Stimulated activated CD4-positive, alpha-beta T cell treated with anti-CD3 and anti-CD28 coated beads, Interleukin-4, amount 100 ng/mL, for 1 hour (primary cell): ENCODE data around the gene RBP3.

Source experiments
- DNase-seq: peaks from one replicate; pipeline ENCODE4 v3.0.0-alpha.2; 2020

RBP3 gene

DNA sequence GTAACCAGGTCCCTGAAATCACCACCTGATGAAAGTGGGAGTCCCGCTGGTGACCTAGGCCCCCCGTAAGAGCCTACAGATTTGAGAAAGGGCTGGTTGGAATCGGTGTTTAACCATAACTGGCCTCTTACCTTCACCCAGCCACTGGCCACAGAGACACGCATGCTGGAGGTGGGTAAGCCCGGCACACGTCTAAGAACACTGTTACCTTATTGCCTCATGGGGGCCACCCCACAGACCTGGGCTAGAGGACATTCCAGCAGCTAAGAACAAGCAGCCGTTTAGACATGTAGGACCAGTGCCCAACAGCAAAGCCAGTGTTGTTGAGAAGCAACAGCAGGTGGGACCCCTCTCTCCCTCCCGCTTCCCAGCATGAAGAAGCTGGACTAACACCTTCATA lies 28.4 kb upstream of the RBP3 start:
- DNase-seq, result no peak

- no peak for DNase-seq
Measured at GRCh38 chr10:47320812-47321211, 27.4 kb upstream of the RBP3 start.

DNA sequence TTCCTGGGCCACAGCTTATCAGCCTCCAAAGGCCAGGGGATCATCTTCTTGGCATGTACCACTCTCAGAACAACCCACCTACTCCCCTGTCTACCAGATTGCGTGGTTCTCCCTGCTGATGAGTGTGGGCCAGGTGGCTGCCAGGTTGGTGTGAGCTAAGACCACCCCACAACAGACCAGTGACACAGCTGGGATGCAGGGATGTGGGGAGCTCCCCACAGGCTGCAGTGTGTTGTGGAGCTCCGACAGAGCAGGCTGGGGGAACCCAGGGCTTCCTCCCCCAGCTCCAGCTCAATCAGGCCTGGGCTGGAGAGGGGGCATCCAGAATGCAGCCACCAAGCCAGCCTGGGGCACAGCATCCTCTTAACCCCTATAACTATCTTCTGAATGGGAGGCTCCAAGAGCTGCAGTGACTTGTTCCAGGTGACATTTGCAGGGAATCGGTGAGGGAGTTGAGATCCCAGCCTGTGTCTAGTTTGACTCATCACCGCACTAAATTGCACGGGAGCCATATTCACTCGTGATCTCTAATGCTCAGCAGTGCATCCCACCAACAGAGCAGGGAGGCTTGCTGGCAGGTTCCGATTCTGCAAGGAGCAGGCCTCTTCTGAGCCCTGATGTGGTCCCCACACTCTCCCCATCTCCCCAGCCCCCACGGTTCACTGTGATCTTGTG lies 26.5 kb upstream of the RBP3 start:
- no peak for DNase-seq

DNA sequence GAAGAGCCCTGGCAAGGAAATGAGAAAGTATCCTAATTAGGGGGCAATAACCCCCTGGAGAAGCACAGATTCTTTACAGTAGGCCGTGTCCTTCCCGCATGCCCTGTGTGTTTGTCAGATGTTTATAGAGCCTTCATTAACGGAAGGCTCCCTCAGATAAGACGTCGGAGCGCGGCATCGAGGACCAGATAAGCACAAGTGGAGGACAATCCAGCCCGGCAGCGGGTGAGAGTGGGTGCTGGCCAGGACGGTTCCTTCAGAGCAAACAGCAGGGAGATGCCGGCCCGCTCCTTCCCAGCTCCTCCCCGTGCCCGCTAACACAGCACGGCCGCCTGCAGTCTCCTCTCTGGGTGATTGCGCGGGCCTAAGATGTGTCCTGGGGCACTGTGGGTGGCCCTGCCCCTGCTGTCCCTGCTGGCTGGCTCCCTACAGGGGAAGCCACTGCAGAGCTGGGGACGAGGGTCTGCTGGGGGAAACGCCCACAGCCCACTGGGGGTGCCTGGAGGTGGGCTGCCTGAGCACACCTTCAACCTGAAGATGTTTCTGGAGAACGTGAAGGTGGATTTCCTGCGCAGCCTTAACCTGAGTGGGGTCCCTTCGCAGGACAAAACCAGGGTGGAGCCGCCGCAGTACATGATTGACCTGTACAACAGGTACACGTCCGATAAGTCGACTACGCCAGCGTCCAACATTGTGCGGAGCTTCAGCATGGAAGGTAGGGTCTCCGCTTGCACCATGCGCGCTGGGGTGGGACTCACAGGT lies 25.7 kb upstream of the RBP3 start, which contains the start of gene GDF2:
TSS of gene GDF2 (plus strand) at position 155 of the 762 bp plus-strand sequence. CDS start at position 370, 215 bp downstream.
- DNase-seq, result no peak

DNA sequence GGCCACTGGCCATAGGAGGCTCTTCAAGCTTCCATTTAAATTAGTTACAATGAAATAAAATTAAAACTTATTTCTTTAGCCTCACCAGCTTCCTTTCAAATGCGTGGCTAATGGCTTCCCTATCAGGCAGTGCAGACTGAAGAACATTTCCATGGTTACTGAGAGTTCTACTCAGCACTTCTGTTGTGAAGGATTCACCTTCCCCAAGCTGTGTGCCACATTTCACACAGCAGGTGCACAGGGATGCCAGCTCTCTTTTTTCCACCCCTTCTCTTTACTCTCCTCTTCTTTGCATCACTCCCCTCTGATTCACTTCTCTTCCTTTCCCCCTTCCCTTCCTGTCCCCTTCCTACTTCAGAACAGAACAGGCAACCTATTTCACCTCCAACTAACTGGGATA lies 25.1 kb upstream of the RBP3 start:
- no peak for DNase-seq

GRCh38 chr10:47323636-47324296 lies 24.4 kb upstream of the RBP3 start:
- no peak for DNase-seq

GRCh38 chr10:47325303-47326291 lies 22.6 kb upstream of the RBP3 start:
- no peak for DNase-seq

DNA sequence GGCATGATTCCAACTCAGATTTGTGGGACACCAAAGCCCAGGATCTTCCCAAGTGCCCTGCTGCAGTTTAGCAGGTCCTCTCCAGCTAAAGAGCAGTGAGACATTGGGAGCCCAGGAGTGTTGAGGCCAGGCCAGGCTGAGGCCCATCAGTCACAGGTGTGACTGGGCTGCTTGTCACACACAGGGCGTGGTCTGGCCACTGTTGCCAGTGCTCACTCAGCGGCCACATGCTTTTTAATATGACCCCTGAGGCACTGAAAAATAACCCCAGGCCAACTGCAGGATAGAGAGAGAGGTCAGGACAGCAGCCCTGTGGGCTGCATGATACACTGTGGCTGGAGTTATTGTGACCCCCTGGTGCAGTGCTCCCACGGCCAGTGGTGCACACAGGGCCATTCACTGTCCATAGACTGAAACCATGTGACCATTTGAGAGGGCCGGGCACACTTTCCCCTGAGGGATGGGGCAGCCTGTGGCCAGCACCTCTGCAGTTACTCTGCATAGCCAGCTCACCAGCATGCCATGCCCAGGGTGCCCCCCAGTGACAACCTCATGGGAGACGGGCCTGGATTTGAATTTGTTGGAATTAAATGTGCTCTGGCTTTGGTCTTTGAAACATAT lies 21.7 kb upstream of the RBP3 start:
- no peak for DNase-seq

DNA sequence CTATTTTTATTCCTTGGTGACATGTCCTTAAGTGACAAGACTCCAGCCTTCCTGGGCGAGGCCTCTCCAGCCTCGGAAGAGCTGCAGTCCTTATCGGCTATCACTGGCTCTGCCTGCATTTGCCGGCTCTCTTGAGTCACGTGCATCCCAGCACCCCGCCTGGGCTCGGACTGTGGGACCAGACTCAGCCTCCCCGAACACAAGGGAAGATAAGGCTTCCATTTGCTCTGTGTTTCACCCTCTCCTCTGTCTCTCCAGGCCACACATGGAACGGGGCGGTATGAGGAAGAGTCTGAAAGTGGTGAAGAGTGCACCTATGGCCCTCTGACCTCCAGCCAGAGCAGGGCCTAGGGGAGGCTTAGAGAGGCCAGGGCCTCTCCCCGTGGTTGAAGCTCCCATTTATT lies 21.2 kb upstream of the RBP3 start:
- DNase-seq, result no peak

- no peak for DNase-seq
Measured at GRCh38 chr10:47329855-47330254, 18.3 kb upstream of the RBP3 start.

DNA sequence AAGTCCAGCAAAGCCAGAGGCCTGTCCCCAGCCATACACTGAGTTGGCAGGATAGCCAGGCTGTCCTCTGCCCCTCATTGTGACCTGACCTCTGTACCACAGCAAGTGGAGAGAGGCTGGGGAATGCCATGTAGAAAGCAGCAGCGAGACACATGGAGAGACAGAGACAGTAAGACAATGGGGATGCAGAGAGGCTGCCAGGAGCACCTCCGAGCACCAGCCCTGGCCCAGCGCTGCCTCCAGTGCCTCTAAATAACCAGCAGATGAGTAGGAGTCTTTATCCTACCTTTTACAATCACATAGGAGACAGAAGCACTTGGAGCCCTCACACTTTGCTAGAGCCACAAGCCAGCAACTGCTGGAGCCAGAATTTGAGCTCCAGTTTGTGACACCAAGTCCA lies 17.8 kb upstream of the RBP3 start:
- no peak for DNase-seq

DNA sequence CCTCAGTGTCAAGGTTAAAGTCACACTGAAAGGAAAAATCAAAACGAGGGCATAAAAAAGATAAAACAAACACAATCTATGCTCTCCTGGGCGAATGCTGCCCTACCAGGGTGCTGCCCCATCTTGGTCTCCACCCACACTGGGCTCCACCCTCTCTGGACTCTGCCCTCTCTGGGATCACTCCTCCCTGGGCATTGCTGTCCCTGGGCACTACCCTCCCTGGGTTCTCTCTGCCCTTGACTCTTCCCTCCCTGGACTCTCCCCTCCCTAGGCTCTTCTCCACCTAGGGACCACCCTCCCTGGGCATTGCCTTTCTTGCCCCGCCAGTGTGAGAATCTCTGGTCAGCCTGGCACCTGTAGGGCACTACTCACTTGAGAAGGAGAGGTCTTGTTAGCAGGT lies 17.4 kb upstream of the RBP3 start:
- DNase-seq, result no peak

DNA sequence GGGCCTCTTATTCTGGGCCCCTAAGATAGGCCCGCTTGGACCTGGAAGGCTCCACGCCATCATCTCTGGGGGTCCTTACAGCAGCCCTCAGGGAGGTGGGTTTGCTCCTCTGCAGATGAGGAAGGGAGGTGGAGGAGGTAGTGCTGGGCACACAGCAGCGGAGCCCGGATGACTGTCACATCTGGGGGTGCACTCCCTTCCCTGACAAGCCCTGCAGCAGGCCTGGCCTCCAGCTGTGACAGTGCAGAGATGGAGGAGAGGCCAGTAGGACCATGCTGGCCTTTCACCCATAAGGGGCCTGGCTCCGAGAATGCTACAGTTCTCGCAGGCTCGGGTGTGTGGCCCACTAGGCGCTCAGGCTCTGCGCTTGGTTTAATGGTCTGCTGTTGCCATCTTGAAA lies 16.7 kb upstream of the RBP3 start:
- no peak for DNase-seq

DNA sequence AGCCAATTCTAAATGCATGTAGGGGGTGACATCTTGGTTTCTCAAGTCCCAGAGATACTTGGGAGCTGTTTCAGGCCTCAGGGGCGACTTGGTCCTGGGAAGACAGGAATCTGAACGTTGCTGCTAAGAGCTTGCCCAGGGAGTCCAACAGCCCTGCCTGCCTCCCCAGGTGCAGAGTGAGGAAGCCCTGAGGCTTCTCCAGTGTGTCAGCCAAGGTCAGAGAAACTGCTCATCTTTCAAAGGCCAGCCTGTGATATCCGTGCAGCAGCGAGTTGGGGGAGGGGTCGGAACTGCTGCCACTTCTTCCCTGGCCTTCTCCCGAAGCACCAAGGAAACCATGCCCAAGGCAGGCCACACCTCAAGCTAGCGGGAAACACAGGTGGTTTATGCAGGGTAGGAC lies 16.2 kb upstream of the RBP3 start:
- no peak for DNase-seq

- no peak for DNase-seq
Measured at GRCh38 chr10:47332371-47332770, 15.8 kb upstream of the RBP3 start.

DNA sequence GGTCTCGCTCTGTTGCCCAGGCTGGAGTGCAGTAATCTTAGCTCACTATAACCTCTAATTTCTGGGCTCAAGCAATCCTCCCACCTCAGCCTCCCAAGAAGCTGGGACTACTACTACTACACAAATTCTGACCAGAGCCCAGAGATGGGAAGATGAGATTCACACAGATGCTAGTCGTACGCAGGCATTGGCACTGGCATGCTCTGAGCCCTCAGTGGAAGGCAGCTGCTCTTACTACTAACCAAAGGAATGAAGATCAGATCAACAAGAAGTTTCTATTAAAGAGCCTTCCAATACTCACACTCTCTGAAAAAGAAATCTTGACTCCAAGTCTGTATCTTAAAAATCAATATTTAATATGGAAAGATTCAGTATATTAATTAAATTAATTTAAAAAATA lies 15.2 kb upstream of the RBP3 start:
- DNase-seq, result no peak

- DNase-seq, result no peak
Measured at GRCh38 chr10:47333532-47333931, 14.6 kb upstream of the RBP3 start.

- DNase-seq, result no peak
Measured at GRCh38 chr10:47334466-47335295, 13.5 kb upstream of the RBP3 start.

GRCh38 chr10:47335906-47336305 lies 12.3 kb upstream of the RBP3 start:
- DNase-seq, result no peak

- DNase-seq, result no peak
Measured at GRCh38 chr10:47336387-47337134, 11.6 kb upstream of the RBP3 start.

DNA sequence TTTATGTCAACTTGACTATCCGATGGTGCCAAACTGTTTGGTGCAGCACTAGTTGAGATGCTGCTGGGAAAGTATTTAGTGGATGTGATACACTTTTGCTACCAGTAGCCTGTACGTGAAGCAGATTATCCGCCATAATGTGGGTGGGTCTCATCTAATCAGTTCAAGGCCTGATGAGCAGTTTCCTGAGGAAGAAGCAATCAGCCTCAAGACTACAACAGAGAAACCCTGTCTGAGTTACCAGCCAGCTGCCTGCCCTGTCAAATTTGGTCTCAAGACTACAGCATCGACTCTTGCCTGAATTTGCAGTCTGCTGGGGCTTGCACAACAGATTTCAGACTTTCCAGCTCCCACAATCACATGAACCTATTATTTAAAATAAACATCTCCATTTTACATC lies 10.9 kb upstream of the RBP3 start:
- no peak for DNase-seq
